ENCODE measurements around the gene SNRPB2. TPM values are rescaled to one million over a fixed set of nuclear protein-coding genes. Genes with fewer than 3 reads are reported as not detected.

SNRPB2 gene
- polyA plus RNA-seq, 3 donors: 25.2 to 66.3 (median 62.3) TPM

- no peak overlapping the region for H3K27ac ChIP-seq (ENCODE audit: low read depth in 1 of 2, low read length in 2 of 2)
- H3K9me3 ChIP-seq (replicated peaks in 1 of 2; ENCODE audit: control insufficient read depth in 1 of 2, insufficient read depth in 1 of 2, low read length in 2 of 2): no peaks in the 10 kb centered on the region
- H3K27me3 Mint-ChIP-seq (ENCODE audit: low read depth in 3 of 3): peaks cover 2 to 8% (median 4%) of the 10 kb centered on the region in 3 donors
- whole genome bisulfite sequencing (ENCODE audit: insufficient coverage): no CpG with 5 or more reads among the region's 1 CpG
- intact Hi-C loops (cut with micrococcal nuclease): no loop called here
- H3K36me3 ChIP-seq (replicated peaks in 1 of 2; ENCODE audit: control insufficient read depth in 1 of 2, insufficient read depth in 2 of 2, low read length in 2 of 2): no peaks in the 10 kb centered on the region
- H3K4me1 Mint-ChIP-seq: no peaks in the 10 kb centered on the region
- H3K27ac Mint-ChIP-seq: no peak overlapping the region
- no peak for DNase-seq
- H3K4me3 Mint-ChIP-seq: no peak overlapping the region
- no peaks in the 10 kb centered on the region for H4K20me1 ChIP-seq (ENCODE audit: insufficient read depth, low read length)
- no peaks in the 10 kb centered on the region for H3K9me3 Mint-ChIP-seq
- H3K4me2 ChIP-seq (replicated peaks; ENCODE audit: extremely low read depth, low read length, poor library complexity, severe bottlenecking): no peak overlapping the region
- H3K9ac ChIP-seq (ENCODE audit: insufficient read depth, low read length, poor library complexity, severe bottlenecking): no peak overlapping the region
- no peaks in the 10 kb centered on the region for H3K36me3 Mint-ChIP-seq
- H3K4me3 ChIP-seq (replicated peaks in 1 of 3; ENCODE audit: low read depth in 2 of 3, low read length in 3 of 3): no peak overlapping the region
- no peaks in the 10 kb centered on the region for H3K79me2 ChIP-seq (ENCODE audit: insufficient read depth, low read length)
- H3K4me1 ChIP-seq (ENCODE audit: control insufficient read depth in 1 of 2, insufficient read depth in 2 of 2, low read length in 2 of 2): no peaks in the 10 kb centered on the region
- H2AFZ ChIP-seq (ENCODE audit: insufficient read depth, low read depth, low read length, poor library complexity, severe bottlenecking): no peak overlapping the region
- no peak for TF ChIP-seq CTCF (IDR thresholded peaks at IDR 0.05)
- no peaks in the 10 kb centered on the region for H3K27me3 ChIP-seq (ENCODE audit: control insufficient read depth in 2 of 2, insufficient read depth in 2 of 2, low read length in 2 of 2)
Measured at GRCh38 chr20:16693278-16693677, 36.5 kb upstream of the SNRPB2 start.

- no peaks in the 10 kb centered on the region for H3K36me3 Mint-ChIP-seq
- H3K36me3 ChIP-seq (replicated peaks in 1 of 2; ENCODE audit: control insufficient read depth in 1 of 2, insufficient read depth in 2 of 2, low read length in 2 of 2): no peaks in the 10 kb centered on the region
- no peak overlapping the region for H2AFZ ChIP-seq (ENCODE audit: insufficient read depth, low read depth, low read length, poor library complexity, severe bottlenecking)
- no CpG with 5 or more reads among the region's 3 CpGs for WGBS (ENCODE audit: insufficient coverage)
- no peak for TF ChIP-seq CTCF (IDR thresholded peaks at IDR 0.05)
- no peak overlapping the region for H3K27ac ChIP-seq (ENCODE audit: low read depth in 1 of 2, low read length in 2 of 2)
- no peaks in the 10 kb centered on the region for H4K20me1 ChIP-seq (ENCODE audit: insufficient read depth, low read length)
- H3K4me2 ChIP-seq (replicated peaks; ENCODE audit: extremely low read depth, low read length, poor library complexity, severe bottlenecking): no peak overlapping the region
- H3K27me3 Mint-ChIP-seq (ENCODE audit: low read depth in 3 of 3): peaks cover 0 to 7% (median 4%) of the 10 kb centered on the region in 3 donors
- no peak for DNase-seq
- no peak overlapping the region for H3K9ac ChIP-seq (ENCODE audit: insufficient read depth, low read length, poor library complexity, severe bottlenecking)
- H3K4me3 Mint-ChIP-seq: no peak overlapping the region
- H3K9me3 ChIP-seq (replicated peaks in 1 of 2; ENCODE audit: control insufficient read depth in 1 of 2, insufficient read depth in 1 of 2, low read length in 2 of 2): no peaks in the 10 kb centered on the region
- no peak overlapping the region for H3K27ac Mint-ChIP-seq
- no peaks in the 10 kb centered on the region for H3K27me3 ChIP-seq (ENCODE audit: control insufficient read depth in 2 of 2, insufficient read depth in 2 of 2, low read length in 2 of 2)
- H3K79me2 ChIP-seq (ENCODE audit: insufficient read depth, low read length): no peaks in the 10 kb centered on the region
- H3K9me3 Mint-ChIP-seq: no peaks in the 10 kb centered on the region
- no peaks in the 10 kb centered on the region for H3K4me1 Mint-ChIP-seq
- intact Hi-C loops (cut with micrococcal nuclease): no loop called here
- H3K4me3 ChIP-seq (replicated peaks in 1 of 3; ENCODE audit: low read depth in 2 of 3, low read length in 3 of 3): no peak overlapping the region
- H3K4me1 ChIP-seq (ENCODE audit: control insufficient read depth in 1 of 2, insufficient read depth in 2 of 2, low read length in 2 of 2): no peaks in the 10 kb centered on the region
Measured at GRCh38 chr20:16694161-16694560, 35.7 kb upstream of the SNRPB2 start.
